AG04449 (cell line): ENCODE data around the gene ENSA.
"Not testable (repeated sequence)": the region's sequence is repeated elsewhere in the genome, so short reads cannot be mapped to it uniquely, and the experiment has no call there.

Source experiments
- CTCF ChIA-PET: fragments of 350-600 bp; formaldehyde crosslinking; extraction: SDS; loops from one replicate; lab custom pipeline; 2021; ENCODE audit warnings: antibody characterized with exemption; lab: Yijun Ruan, JAX
- POLR2A ChIA-PET: fragments of 400-600, 350-600 bp; formaldehyde crosslinking; extraction: SDS; loops from one replicate; lab custom pipeline; 2020; ENCODE audit warnings: antibody characterized with exemption, inconsistent platforms; lab: Yijun Ruan, JAX
- DNase-seq: peaks from one replicate; pipeline ENCODE4 v3.0.0-alpha.2; 2010; ENCODE audit warnings: low read depth, low spot score
- H3K4me3 ChIP-seq: 2 replicates; pipeline ENCODE4 v1.5.1; 2011; ENCODE audit warnings: low read depth, mild to moderate bottlenecking, control low read depth, low read length
- TF ChIP-seq, protein P1 (sequence below): IDR thresholded peaks from one replicate; pipeline ENCODE4 v1.5.1; 2011; ENCODE audit warnings: mild to moderate bottlenecking, moderate library complexity, low read length, control low read depth, inconsistent platforms; ENCODE audit not compliant: insufficient read depth; ENCODE audit errors: missing control alignments

Gene ENSA

DNA sequence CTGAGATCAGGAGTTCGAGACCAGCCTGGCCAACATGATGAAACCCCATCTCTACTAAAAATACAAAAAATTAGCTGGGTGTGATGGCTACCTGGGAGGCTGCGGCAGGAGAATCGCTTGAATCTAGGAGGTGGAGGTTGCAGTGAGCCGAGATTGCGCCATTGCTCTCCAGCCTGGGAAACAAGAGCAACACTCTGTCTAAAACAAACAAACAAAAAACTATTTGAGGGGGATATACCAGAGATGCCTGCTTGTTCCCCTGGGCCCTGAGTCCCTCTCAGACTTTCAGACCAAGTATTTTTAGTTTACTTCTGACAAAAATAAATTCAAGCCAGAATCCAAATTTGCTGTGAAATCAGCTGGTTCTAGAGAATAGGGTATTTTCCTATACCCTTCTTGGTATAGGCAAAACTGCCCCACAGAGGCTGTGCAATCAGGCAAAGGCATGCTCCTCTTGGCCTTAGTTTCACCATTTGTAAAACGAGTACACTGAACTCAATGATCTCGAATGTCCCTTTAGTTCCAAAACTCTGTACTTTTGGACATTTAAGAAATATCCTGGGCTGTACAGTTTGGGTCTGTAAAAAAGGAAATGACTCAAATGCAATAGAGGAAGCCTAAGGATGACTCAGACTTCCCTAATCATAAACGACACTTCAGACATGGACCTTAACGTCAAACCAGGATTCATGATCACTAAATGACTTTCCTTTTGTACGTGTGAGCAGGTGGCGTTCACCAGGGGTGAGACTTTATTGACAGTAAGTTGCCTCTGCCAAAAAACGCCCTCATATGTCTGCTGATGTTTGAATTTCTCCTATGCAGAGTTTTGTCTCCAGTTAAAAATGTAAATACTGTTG is 16.1 kb downstream of the ENSA start:
- no peak for DNase-seq
- TF ChIP-seq, protein P1, sequence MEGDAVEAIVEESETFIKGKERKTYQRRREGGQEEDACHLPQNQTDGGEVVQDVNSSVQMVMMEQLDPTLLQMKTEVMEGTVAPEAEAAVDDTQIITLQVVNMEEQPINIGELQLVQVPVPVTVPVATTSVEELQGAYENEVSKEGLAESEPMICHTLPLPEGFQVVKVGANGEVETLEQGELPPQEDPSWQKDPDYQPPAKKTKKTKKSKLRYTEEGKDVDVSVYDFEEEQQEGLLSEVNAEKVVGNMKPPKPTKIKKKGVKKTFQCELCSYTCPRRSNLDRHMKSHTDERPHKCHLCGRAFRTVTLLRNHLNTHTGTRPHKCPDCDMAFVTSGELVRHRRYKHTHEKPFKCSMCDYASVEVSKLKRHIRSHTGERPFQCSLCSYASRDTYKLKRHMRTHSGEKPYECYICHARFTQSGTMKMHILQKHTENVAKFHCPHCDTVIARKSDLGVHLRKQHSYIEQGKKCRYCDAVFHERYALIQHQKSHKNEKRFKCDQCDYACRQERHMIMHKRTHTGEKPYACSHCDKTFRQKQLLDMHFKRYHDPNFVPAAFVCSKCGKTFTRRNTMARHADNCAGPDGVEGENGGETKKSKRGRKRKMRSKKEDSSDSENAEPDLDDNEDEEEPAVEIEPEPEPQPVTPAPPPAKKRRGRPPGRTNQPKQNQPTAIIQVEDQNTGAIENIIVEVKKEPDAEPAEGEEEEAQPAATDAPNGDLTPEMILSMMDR = no peak
- POLR2A ChIA-PET = interaction anchor here (1.4 to 1.7 kb wide), 2 partner anchors 8 to 34 kb away, joined by 7 to 13 read pairs; partner anchors contain the start of gene MCL1
- CTCF ChIA-PET = interaction anchor here (0.7 to 19.2 kb wide), 4 partner anchors 9 to 50 kb away, joined by 3 to 315 read pairs (median 4); no protein-coding TSS in a partner anchor
- peak overlapping the region; percentile 21; the same call in 1 of the 2 replicates for H3K4me3 ChIP-seq

DNA sequence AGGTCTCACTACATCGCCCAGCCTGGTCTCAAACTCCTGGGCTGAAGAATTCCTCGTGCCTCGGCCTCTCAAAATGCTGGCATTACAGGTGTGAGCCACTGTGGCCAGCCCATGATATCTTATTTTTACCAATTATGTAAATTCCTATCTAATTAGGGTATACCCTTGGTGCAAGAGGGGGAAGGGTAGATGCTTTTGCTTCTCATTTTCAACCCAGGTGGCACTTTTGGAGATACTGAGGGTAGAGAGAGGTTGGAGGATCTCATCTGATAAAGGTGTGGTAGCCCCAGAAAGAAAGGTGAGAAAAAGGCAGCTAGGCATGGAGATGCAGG is 17.4 kb downstream of the ENSA start:
- TF ChIP-seq, protein P1 = no peak
- DNase-seq = no peak
- ChIA-PET CTCF (interaction anchor here (1.1 to 19.2 kb wide), 3 partner anchors 8 to 80 kb away, joined by 3 to 315 read pairs (median 51); no protein-coding TSS in a partner anchor), POLR2A (interaction anchor here (1.4 kb wide), 1 partner anchor 32 kb away, joined by 4 read pairs; the partner anchor contains the start of gene MCL1)
- no peak overlapping the region for H3K4me3 ChIP-seq

DNA sequence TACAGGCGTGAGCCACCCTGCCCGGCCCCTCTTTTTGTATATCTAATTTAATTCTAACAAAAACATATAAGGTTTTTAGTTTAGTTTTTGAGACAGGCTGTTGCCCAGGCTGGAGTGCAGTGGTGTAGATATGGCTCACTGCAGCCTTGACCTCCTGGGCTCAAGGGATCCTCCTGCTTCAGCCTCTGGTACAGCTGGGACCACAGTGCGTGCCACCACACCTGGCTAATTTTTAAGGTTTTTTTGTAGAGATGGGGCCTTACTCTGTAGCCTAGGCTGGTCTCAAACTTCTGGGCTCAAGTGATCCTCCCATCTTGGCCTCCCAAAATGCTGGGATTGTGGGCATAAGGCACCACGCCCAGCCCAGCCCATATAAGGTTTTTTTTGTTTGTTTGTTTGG is 18.8 kb downstream of the ENSA start:
- ChIA-PET POLR2A (interaction anchor here (0.7 kb wide), 1 partner anchor 30 kb away, joined by 3 read pairs; no protein-coding TSS in a partner anchor), CTCF (interaction anchor here (6.7 kb wide), 1 partner anchor 10 kb away, joined by 51 read pairs; no protein-coding TSS in a partner anchor)
- DNase-seq = no peak
- TF ChIP-seq, protein P1 = no peak
- no peak overlapping the region for H3K4me3 ChIP-seq

DNA sequence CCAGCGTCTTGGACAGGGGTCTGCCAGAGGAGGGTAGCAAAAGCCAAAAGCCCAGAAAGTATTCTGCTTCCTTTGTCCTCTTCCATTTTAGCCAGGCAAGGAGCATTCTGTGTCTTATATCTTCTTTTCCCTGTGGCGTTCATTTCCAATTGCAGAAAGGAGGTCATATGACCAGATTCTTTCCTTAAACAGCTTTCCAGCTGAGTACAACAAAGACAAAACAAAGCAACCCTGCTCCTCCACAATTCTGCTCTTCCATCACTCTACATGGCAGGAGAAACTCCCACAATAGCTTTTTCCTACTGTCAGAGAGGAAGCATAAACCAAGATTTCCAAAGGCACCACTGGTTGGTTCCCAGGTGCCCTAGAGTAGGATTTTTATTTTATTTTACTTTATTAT is 19.7 kb downstream of the ENSA start:
- no peak overlapping the region for H3K4me3 ChIP-seq
- POLR2A ChIA-PET = interaction anchor here (0.9 to 1.3 kb wide), 2 partner anchors 30 to 31 kb away, joined by 3 read pairs; partner anchors contain the start of gene MCL1
- CTCF ChIA-PET = interaction anchor here (1.1 to 6.7 kb wide), 3 partner anchors 11 to 313 kb away, joined by 5 to 51 read pairs (median 8); no protein-coding TSS in a partner anchor
- DNase-seq = no peak
- TF ChIP-seq, protein P1 = no peak

DNA sequence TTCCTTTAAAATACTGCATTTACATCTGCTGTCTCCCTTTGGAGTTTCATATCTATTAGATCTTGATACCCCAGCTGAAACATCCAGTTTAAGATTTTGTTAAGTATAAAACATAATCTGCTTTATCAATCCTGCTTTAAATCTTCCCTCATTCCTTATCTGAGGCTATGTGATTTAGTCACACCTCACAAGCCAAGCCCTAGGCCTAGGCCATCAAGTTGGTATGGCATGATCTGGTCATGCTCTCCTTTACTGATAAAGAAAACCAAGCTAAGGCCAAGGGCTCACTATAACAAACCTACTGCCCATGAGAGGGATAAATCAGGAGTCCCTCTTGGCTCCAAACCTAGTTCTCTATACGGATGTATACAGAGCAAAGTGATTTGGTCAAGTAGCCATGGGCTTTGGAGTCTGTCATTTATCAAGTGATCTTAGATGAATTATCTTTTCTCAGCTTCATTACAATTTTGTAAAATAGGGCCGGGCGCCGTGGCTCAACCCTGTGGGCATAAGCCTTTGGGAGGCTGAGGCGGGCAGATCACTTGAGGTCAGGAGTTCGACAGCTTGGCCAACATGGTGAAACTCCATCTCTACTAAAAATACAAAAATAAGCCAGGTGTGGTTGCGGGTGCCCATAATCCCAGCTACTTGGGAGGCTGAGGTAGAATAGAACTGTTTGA is 22.8 kb downstream of the ENSA start:
- TF ChIP-seq, protein P1 = no peak
- no peak for DNase-seq
- POLR2A ChIA-PET = interaction anchor here (1.2 to 4.7 kb wide), 2 partner anchors 18 to 28 kb away, joined by 5 to 31 read pairs; partner anchors contain the start of gene MCL1
- CTCF ChIA-PET = interaction anchor here (1.1 to 6.7 kb wide), 3 partner anchors 9 to 46 kb away, joined by 3 to 51 read pairs (median 7); no protein-coding TSS in a partner anchor
- no peak overlapping the region for H3K4me3 ChIP-seq

DNA sequence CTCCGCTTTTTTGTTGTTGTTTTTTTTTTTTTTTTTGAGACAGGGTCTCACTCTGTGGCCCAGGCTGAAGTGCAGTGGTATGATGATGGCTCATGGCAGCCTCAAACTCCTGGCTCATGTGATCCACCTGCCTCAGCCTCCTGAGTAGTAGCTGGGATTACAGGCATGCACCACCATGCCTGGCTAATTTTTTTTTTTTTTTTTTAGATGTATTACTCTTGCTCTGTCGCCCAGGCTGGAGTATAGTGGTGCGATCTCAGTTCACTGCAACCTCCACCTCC is 24.0 kb downstream of the ENSA start:
- not testable (repeated sequence) for H3K4me3 ChIP-seq, DNase-seq
- CTCF ChIA-PET = interaction anchor here (0.7 to 6.7 kb wide), 5 partner anchors 10 to 45 kb away, joined by 3 to 51 read pairs (median 4); no protein-coding TSS in a partner anchor
- POLR2A ChIA-PET = interaction anchor here (1.3 to 4.7 kb wide), 3 partner anchors 8 to 28 kb away, joined by 4 to 31 read pairs (median 7); partner anchors contain the start of gene MCL1
